ENCODE measurements around the gene WWOX. TPM values are rescaled to one million over a fixed set of nuclear protein-coding genes. Genes with fewer than 3 reads are reported as not detected.

The WWOX gene
- total and polyA plus RNA-seq, 2 of the 4 experiments (the other 2 are of a cell fraction) = 2.7 to 5.4 TPM

- WGBS, 2 experiments (ENCODE audit: extremely low coverage in 2 of 2, insufficient read length in 1 of 2) = 83% methylated on average over 1 of the region's 5 CpGs; no CpG with 5 or more reads in 1 of the 2 experiments
Measured at GRCh38 chr16:78663690-78664089, 564.2 kb downstream of the WWOX start.

More at GRCh38 chr16:78663690-78664089, 564.2 kb downstream of the WWOX start:
- H4K8ac ChIP-seq (ENCODE audit: low read depth in 2 of 2, low read length in 2 of 2) = no peak overlapping the region
- ChIA-PET POLR2A (ENCODE audit: unreplicated experiment) (no interaction called here), CTCF (no interaction called here)
- no peak overlapping the region for H3K56ac ChIP-seq (ENCODE audit: extremely low read depth, insufficient read depth, low read length)
- no peak overlapping the region for H3K4ac ChIP-seq (ENCODE audit: low read depth, low read length)
- no peak overlapping the region for H3K23ac ChIP-seq (ENCODE audit: low read depth, low read length)
- H3K9ac ChIP-seq (ENCODE audit: low read depth, low read length) = no peak overlapping the region
- no peak overlapping the region for H4K91ac ChIP-seq (ENCODE audit: insufficient read depth, low read depth, low read length)
- dilution Hi-C loops (cut with HindIII; ENCODE audit: low sequenced_read_pairs, unreplicated experiment) (no loop called here), intact Hi-C loops (cut with micrococcal nuclease) (no loop called here), in situ Hi-C loops (cut with MboI; ENCODE audit: low sequenced_read_pairs) (no loop called here)
- H3K4me2 ChIP-seq (ENCODE audit: low read depth, low read length) = no peak overlapping the region
- ATAC-seq (ENCODE audit: low read depth) = no peak
- no peak overlapping the region for H3K14ac ChIP-seq (replicated peaks; ENCODE audit: low read depth, low read length)
- H2AFZ ChIP-seq (replicated peaks; ENCODE audit: low read length, poor library complexity) = no peak overlapping the region
- H2BK15ac ChIP-seq (ENCODE audit: low read depth, low read length) = no peak overlapping the region
- H3K27me3 ChIP-seq (ENCODE audit: control insufficient read depth, insufficient read depth, low read length) = no peaks in the 10 kb centered on the region
- no peak overlapping the region for H3K4me3 ChIP-seq (ENCODE audit: insufficient read depth, low read depth, low read length)
- H2BK5ac ChIP-seq (ENCODE audit: low read depth, low read length, poor library complexity, severe bottlenecking) = no peak overlapping the region
- no peak overlapping the region for H3K27ac ChIP-seq (ENCODE audit: insufficient read depth, low read length)
- no peak for DNase-seq
- TF ChIP-seq RAD21 (IDR thresholded peaks at IDR 0.05; ENCODE audit: low read length) = no peak
- no peak for TF ChIP-seq FOS (IDR thresholded peaks at IDR 0.05; ENCODE audit: low read depth, low read length)
- TF ChIP-seq RCOR1 (IDR thresholded peaks at IDR 0.05; ENCODE audit: insufficient replicate concordance, low read length) = no peak
- no peak for TF ChIP-seq POLR2A (IDR thresholded peaks at IDR 0.05; ENCODE audit: low read depth, low read length)
- no peak for TF ChIP-seq CTCF (conservative IDR thresholded peaks at IDR 0.05; ENCODE audit: low read depth, low read length)
- TF ChIP-seq MAFK (IDR thresholded peaks at IDR 0.05; ENCODE audit: low read depth, low read length) = no peak
- no peak for TF ChIP-seq MXI1 (IDR thresholded peaks at IDR 0.05; ENCODE audit: borderline replicate concordance, low read depth, low read length)
- no peak for TF ChIP-seq RFX5 (IDR thresholded peaks at IDR 0.05; ENCODE audit: low read depth, low read length)
- TF ChIP-seq CEBPB (IDR thresholded peaks at IDR 0.05; ENCODE audit: low read depth, low read length) = no peak
- TF ChIP-seq USF2 (IDR thresholded peaks at IDR 0.05; ENCODE audit: low read depth, low read length) = no peak
- no peak for TF ChIP-seq NFE2L2 (IDR thresholded peaks at IDR 0.05; ENCODE audit: low read depth, low read length)
- TF ChIP-seq MAZ (IDR thresholded peaks at IDR 0.05; ENCODE audit: borderline replicate concordance, low read depth, low read length) = no peak
- no peak overlapping the region for H3K18ac ChIP-seq (ENCODE audit: low read depth, low read length)
- H4K5ac ChIP-seq (ENCODE audit: low read depth, low read length) = no peak overlapping the region
- no peaks in the 10 kb centered on the region for H3K4me1 ChIP-seq (ENCODE audit: control insufficient read depth, insufficient read depth, low read length)
- no peak overlapping the region for H2BK120ac ChIP-seq (ENCODE audit: low read depth, low read length)
- H3K9me1 ChIP-seq (ENCODE audit: insufficient read depth, low read length) = no peaks in the 10 kb centered on the region
- H2AK9ac ChIP-seq (replicated peaks; ENCODE audit: low read depth, low read length, poor library complexity) = no peak overlapping the region
- H2BK20ac ChIP-seq (ENCODE audit: low read depth, low read length) = no peak overlapping the region
- peaks cover 13% of the 10 kb centered on the region for H3K9me3 ChIP-seq (ENCODE audit: control insufficient read depth, insufficient read depth, low read length)
- H4K20me1 ChIP-seq (ENCODE audit: insufficient read depth, low read length) = no peaks in the 10 kb centered on the region
- H3K79me1 ChIP-seq (ENCODE audit: low read depth in 1 of 2, low read length in 2 of 2) = no peaks in the 10 kb centered on the region
- no peaks in the 10 kb centered on the region for H3K36me3 ChIP-seq (ENCODE audit: control insufficient read depth, insufficient read depth, low read length)
- no TSS peak for BruUV-seq (replicated peaks)
- H2AK5ac ChIP-seq (ENCODE audit: low read depth, low read length) = no peak overlapping the region
